Suprapubic skin (tissue), 4 donors: ENCODE measurements around the gene HSD17B11. TPM values are rescaled to one million over a fixed set of nuclear protein-coding genes. Genes with fewer than 3 reads are reported as not detected.
"Not testable (repeated sequence)": the region's sequence is repeated elsewhere in the genome, so short reads cannot be mapped to it uniquely, and the experiment has no call there.

Experiments
- DNase-seq, 2 donors: peaks; one replicate each; pipeline ENCODE4 v3.0.0-alpha.2; 2019; ENCODE audit warnings: low spot score in 2 of 2
- H3K27ac ChIP-seq: fragments of 200-600 bp; sonication (generic); one replicate; pipeline ENCODE4 v1.5.1; 2019
- H3K27me3 ChIP-seq: fragments of 200-600 bp; sonication (generic); one replicate; pipeline ENCODE4 v1.5.1; 2019
- H3K36me3 ChIP-seq: fragments of 200-600 bp; sonication (generic); one replicate; pipeline ENCODE4 v1.5.1; 2019
- H3K4me1 ChIP-seq: fragments of 200-600 bp; sonication (generic); one replicate; pipeline ENCODE4 v1.5.1; 2019
- H3K4me3 ChIP-seq: fragments of 200-600 bp; sonication (generic); one replicate; pipeline ENCODE4 v1.5.1; 2019; ENCODE audit warnings: mild to moderate bottlenecking
- H3K9me3 ChIP-seq: fragments of 200-600 bp; sonication (generic); one replicate; pipeline ENCODE4 v1.5.1; 2019
- EP300 ChIP-seq: sonication (generic); formaldehyde crosslinking; IDR thresholded peaks from one replicate; pipeline ENCODE4 v1.6.1; 2017; ENCODE audit warnings: antibody characterized with exemption
- POLR2A ChIP-seq, 2 donors: fragments of 450-650 bp; IDR thresholded peaks; one replicate each; pipeline ENCODE4 v1.6.1; 2017; ENCODE audit warnings: antibody characterized with exemption in 2 of 2, mild to moderate bottlenecking in 2 of 2, moderate library complexity in 2 of 2
- POLR2AphosphoS5 ChIP-seq, 3 donors: sonication (generic); formaldehyde crosslinking; IDR thresholded peaks; one replicate each; pipeline ENCODE4 v1.6.1; 2017; ENCODE audit warnings: antibody characterized with exemption in 3 of 3
- WGBS: methylation state at CpG from one replicate; pipeline ENCODE4 v1.1.5; 2018; 5-methylcytosine and 5-hydroxymethylcytosine counted together
- total RNA-seq, 4 donors: library from RNA; depleted of rRNA; stranded (reverse); fragments of >200 nt; gene quantifications; one replicate each; pipeline ENCODE4 v1.1.0, GENCODE V29; 2016
- TF ChIP-seq, protein P1 (sequence below), 2 donors: fragments of 200-600 bp in 1 of 2; fragments of 450-650 bp in 1 of 2; sonication (generic) in 1 of 2; IDR thresholded peaks; one replicate each; pipeline ENCODE4 v1.5.1; 2016 to 2019; ENCODE audit warnings: antibody characterized with exemption in 2 of 2, mild to moderate bottlenecking in 1 of 2, moderate library complexity in 1 of 2

Gene HSD17B11
- total RNA-seq, 4 donors from 2014 or later = 11.3 to 34.4 (median 21.4) TPM

DNA sequence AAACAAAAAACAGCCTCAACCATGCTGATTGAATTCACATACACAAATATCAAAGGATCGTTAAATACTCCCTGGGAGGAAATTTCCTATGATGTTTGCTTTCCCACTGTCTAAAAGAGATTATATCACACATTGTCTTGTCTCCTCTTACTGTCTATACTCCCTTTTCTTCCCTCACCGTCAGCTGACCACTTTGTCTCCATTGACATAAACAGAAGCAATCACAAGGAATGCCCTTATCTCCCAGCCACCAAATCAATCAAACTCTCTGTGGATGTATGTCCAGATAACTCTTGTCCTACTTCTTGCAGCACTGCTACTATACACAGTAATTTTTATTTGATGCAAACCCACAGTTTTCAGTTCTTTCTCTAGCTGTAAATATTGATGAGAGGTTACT lies 19.2 kb upstream of the HSD17B11 start:
- Histone ChIP-seq H3K27ac (no peak overlapping the region), H3K4me3 (no peak overlapping the region), H3K4me1 (no peaks in the 10 kb centered on the region), H3K36me3 (no peaks in the 10 kb centered on the region), H3K27me3 (no peaks in the 10 kb centered on the region), H3K9me3 (no peaks in the 10 kb centered on the region)
- 76% methylated on average over 2 of the region's 2 CpGs for WGBS
- no peak for TF ChIP-seq POLR2AphosphoS5 (IDR thresholded peaks at IDR 0.05)
- no peak for TF ChIP-seq POLR2A (IDR thresholded peaks at IDR 0.05)
- TF ChIP-seq, protein P1, sequence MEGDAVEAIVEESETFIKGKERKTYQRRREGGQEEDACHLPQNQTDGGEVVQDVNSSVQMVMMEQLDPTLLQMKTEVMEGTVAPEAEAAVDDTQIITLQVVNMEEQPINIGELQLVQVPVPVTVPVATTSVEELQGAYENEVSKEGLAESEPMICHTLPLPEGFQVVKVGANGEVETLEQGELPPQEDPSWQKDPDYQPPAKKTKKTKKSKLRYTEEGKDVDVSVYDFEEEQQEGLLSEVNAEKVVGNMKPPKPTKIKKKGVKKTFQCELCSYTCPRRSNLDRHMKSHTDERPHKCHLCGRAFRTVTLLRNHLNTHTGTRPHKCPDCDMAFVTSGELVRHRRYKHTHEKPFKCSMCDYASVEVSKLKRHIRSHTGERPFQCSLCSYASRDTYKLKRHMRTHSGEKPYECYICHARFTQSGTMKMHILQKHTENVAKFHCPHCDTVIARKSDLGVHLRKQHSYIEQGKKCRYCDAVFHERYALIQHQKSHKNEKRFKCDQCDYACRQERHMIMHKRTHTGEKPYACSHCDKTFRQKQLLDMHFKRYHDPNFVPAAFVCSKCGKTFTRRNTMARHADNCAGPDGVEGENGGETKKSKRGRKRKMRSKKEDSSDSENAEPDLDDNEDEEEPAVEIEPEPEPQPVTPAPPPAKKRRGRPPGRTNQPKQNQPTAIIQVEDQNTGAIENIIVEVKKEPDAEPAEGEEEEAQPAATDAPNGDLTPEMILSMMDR (IDR thresholded peaks at IDR 0.05) = no peak
- TF ChIP-seq EP300 = no peak
- DNase-seq = no peak

GRCh38 chr4:87409420-87409939 lies 18.5 kb upstream of the HSD17B11 start:
- Histone ChIP-seq H3K4me1 (no peaks in the 10 kb centered on the region), H3K27ac (no peak overlapping the region), H3K27me3 (no peaks in the 10 kb centered on the region), H3K36me3 (no peaks in the 10 kb centered on the region), H3K4me3 (no peak overlapping the region), H3K9me3 (no peaks in the 10 kb centered on the region)
- TF ChIP-seq POLR2AphosphoS5 (IDR thresholded peaks at IDR 0.05) = no peak
- TF ChIP-seq POLR2A (IDR thresholded peaks at IDR 0.05) = no peak
- TF ChIP-seq, protein P1 (IDR thresholded peaks at IDR 0.05) = no peak
- no peak for TF ChIP-seq EP300
- 85% methylated on average over 3 of the region's 3 CpGs for WGBS
- DNase-seq = no peak

GRCh38 chr4:87406902-87407301 lies 15.9 kb upstream of the HSD17B11 start:
- not testable (repeated sequence) for H3K9me3 ChIP-seq, H3K27me3 ChIP-seq, H3K27ac ChIP-seq, H3K4me3 ChIP-seq, H3K36me3 ChIP-seq, H3K4me1 ChIP-seq, DNase-seq
- 59% methylated on average over 4 of the region's 4 CpGs for WGBS

GRCh38 chr4:87406462-87406861 lies 15.5 kb upstream of the HSD17B11 start:
- H3K4me3 ChIP-seq = no peak overlapping the region
- DNase-seq = no peak
- no peaks in the 10 kb centered on the region for H3K4me1 ChIP-seq
- no peaks in the 10 kb centered on the region for H3K36me3 ChIP-seq
- no peak overlapping the region for H3K27ac ChIP-seq
- WGBS = 80% methylated on average over 6 of the region's 6 CpGs
- no peaks in the 10 kb centered on the region for H3K27me3 ChIP-seq
- TF ChIP-seq POLR2A (IDR thresholded peaks at IDR 0.05) = no peak
- TF ChIP-seq POLR2AphosphoS5 (IDR thresholded peaks at IDR 0.05) = no peak
- no peak for TF ChIP-seq EP300
- TF ChIP-seq, protein P1 (IDR thresholded peaks at IDR 0.05) = no peak
- H3K9me3 ChIP-seq = no peaks in the 10 kb centered on the region

GRCh38 chr4:87405211-87405820 lies 14.3 kb upstream of the HSD17B11 start:
- no peaks in the 10 kb centered on the region for H3K9me3 ChIP-seq
- 58% methylated on average over 5 of the region's 5 CpGs for WGBS
- no peaks in the 10 kb centered on the region for H3K27me3 ChIP-seq
- no peaks in the 10 kb centered on the region for H3K4me1 ChIP-seq
- DNase-seq = no peak
- no peak for TF ChIP-seq POLR2AphosphoS5 (IDR thresholded peaks at IDR 0.05)
- TF ChIP-seq, protein P1 (IDR thresholded peaks at IDR 0.05) = no peak
- TF ChIP-seq POLR2A (IDR thresholded peaks at IDR 0.05) = no peak
- no peak for TF ChIP-seq EP300
- no peak overlapping the region for H3K27ac ChIP-seq
- no peak overlapping the region for H3K4me3 ChIP-seq
- no peaks in the 10 kb centered on the region for H3K36me3 ChIP-seq

DNA sequence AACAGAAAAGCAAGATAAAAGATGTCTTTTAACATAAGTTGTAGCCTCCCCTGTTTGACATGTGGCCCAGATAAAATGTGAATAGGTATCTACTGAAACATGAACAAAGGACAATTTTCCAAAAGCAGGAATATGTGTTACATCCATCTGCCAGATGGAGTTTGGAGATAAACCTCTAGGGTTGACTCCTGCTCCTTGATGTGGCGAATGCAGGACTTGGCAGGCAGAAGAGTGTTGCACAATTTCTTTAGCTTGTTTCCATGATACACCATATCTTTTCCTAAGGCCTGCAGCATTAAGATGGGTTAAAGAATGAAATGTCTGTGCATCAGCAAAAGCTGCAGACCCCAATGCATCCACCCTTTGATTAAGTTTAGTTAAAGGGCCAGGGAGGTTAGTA lies 12.7 kb upstream of the HSD17B11 start:
- not testable (repeated sequence) for DNase-seq, H3K4me3 ChIP-seq, H3K27ac ChIP-seq, H3K27me3 ChIP-seq, H3K36me3 ChIP-seq, H3K9me3 ChIP-seq, H3K4me1 ChIP-seq
- WGBS = 21% methylated on average over 1 of the region's 1 CpG
